C4-2B (cell line): ENCODE data around the gene PLA2G4D.

ENCODE experiments used
- ZFX ChIP-seq: fragments of 450-650 bp; IDR thresholded peaks from 2 replicates; pipeline ENCODE4 v1.6.1; 2017
- TF ChIP-seq, protein P1 (sequence below): fragments of 450-650 bp; conservative IDR thresholded peaks from 2 replicates; pipeline ENCODE4 v1.5.1; 2017; ENCODE audit warnings: mild to moderate bottlenecking

DNA sequence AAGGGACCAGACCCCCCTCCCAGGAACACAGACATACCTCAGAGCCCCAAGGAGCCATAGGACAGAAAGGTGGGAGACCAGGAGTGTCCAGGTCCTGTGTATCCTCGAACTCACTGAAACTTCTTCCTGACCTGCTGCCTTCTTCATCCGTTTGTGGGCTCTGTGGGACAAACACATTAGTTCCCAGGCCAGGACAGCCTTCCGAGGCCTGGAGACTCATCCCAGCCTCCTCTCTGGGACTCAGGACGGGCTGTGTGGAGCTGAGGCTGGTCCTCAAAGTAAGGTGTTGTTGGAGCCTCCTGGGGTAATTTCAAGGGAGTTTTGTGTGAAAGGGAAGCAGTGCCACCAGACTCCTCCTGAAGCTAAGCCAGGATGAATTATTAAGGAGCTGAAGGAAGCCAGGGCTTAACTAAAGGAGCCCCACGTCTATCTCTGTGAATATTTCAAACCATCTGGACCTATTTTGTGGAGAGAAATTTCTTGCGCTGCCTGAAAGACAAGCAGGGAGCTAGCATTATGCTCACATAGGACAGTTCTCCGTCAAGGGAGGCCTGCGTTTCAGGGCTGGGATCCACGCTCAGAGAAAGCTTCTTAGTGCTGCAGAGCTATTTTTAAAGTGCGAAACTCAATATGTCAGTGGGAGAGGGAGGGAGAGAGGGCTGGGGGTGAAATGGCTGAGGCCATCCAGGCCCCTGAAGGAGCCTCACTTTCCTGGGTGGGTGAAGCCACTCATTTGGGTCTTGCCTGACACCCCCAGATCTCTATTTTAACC is 43.7 kb downstream of the PLA2G4D start:
- TF ChIP-seq, protein P1, sequence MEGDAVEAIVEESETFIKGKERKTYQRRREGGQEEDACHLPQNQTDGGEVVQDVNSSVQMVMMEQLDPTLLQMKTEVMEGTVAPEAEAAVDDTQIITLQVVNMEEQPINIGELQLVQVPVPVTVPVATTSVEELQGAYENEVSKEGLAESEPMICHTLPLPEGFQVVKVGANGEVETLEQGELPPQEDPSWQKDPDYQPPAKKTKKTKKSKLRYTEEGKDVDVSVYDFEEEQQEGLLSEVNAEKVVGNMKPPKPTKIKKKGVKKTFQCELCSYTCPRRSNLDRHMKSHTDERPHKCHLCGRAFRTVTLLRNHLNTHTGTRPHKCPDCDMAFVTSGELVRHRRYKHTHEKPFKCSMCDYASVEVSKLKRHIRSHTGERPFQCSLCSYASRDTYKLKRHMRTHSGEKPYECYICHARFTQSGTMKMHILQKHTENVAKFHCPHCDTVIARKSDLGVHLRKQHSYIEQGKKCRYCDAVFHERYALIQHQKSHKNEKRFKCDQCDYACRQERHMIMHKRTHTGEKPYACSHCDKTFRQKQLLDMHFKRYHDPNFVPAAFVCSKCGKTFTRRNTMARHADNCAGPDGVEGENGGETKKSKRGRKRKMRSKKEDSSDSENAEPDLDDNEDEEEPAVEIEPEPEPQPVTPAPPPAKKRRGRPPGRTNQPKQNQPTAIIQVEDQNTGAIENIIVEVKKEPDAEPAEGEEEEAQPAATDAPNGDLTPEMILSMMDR, result no peak
- no peak for TF ChIP-seq ZFX
